HG02678 (cell line): ENCODE measurements around the gene CACTIN.
"Not testable (repeated sequence)": the region's sequence is repeated elsewhere in the genome, so short reads cannot be mapped to it uniquely, and the experiment has no call there.

Experiments
- ATAC-seq: cut with Tn5 transposase; IDR thresholded peaks from one replicate; pipeline ENCODE4 v1.9.1; 2021; ENCODE audit warnings: mild to moderate bottlenecking, moderate library complexity; ENCODE audit not compliant: unreplicated experiment

CACTIN gene

GRCh38 chr19:3632739-3633558, 6.4 kb upstream of the CACTIN start:
- ATAC-seq = no peak

- no peak for ATAC-seq
These were observed 5.5 kb upstream of the CACTIN start for GRCh38 chr19:3632098-3632497.

GRCh38 chr19:3631053-3631861, 4.7 kb upstream of the CACTIN start:
- no peak for ATAC-seq

GRCh38 chr19:3628766-3629165, 2.2 kb upstream of the CACTIN start:
- ATAC-seq = not testable (repeated sequence)

- ATAC-seq = no peak
These were observed 747 bp upstream of the CACTIN start for GRCh38 chr19:3627351-3627723.

GRCh38 chr19:3625996-3626472, 556 bp downstream of the CACTIN start:
- ATAC-seq = no peak

- no peak for ATAC-seq
These were observed 2.9 kb downstream of the CACTIN start for GRCh38 chr19:3623716-3624115.

GRCh38 chr19:3622224-3622623, 4.4 kb downstream of the CACTIN start:
- no peak for ATAC-seq

GRCh38 chr19:3621689-3622088, 4.9 kb downstream of the CACTIN start:
- no peak for ATAC-seq

- no peak for ATAC-seq
These were observed 5.6 kb downstream of the CACTIN start for GRCh38 chr19:3620817-3621547.

GRCh38 chr19:3620145-3620816, 6.3 kb downstream of the CACTIN start:
- no peak for ATAC-seq

- no peak for ATAC-seq
These were observed 7.0 kb downstream of the CACTIN start for GRCh38 chr19:3619631-3620012.

GRCh38 chr19:3618811-3619630, 7.6 kb downstream of the CACTIN start:
- ATAC-seq = no peak

- no peak for ATAC-seq
These were observed 8.3 kb downstream of the CACTIN start for GRCh38 chr19:3618144-3618810.

GRCh38 chr19:3617463-3617862, 9.1 kb downstream of the CACTIN start:
- no peak for ATAC-seq

GRCh38 chr19:3615524-3616135, 11.0 kb downstream of the CACTIN start:
- no peak for ATAC-seq

GRCh38 chr19:3614858-3615505, 11.6 kb downstream of the CACTIN start:
- ATAC-seq = no peak

- no peak for ATAC-seq
These were observed 12.6 kb downstream of the CACTIN start for GRCh38 chr19:3613818-3614661.
